Measurements from ENCODE around the gene AFF3.

GRCh38 chr2:100185105-100185504 is 42.7 kb upstream of the AFF3 start:
- TF ChIP-seq CREB1 (IDR thresholded peaks at IDR 0.05) (no peak), CTCF (IDR thresholded peaks at IDR 0.05; ENCODE audit: control extremely low read depth in 1 of 3, insufficient read depth in 1 of 3, low read depth in 1 of 3, low read length in 3 of 3) (no peak), JUND (IDR thresholded peaks at IDR 0.05; ENCODE audit: low read length) (no peak), KDM1A (IDR thresholded peaks at IDR 0.05; ENCODE audit: borderline replicate concordance, low read length) (no peak)
